MCF 10A (cell line): Measurements from ENCODE around the gene PHACTR1. TPM values are rescaled to one million over a fixed set of nuclear protein-coding genes. Genes with fewer than 3 reads are reported as not detected.

Experiments used
- BruUV-seq: library from RNA; stranded (reverse); fragments of 400-500 nt; replicated peaks from 2 replicates; lab custom pipeline; 2021; lab: Mats Ljungman, UMichigan
- CTCF ChIA-PET: fragments of 300-600 bp; sonication (Branson Sonifier 250); formaldehyde crosslinking; extraction: SDS; loops from one replicate; lab custom pipeline; 2021; ENCODE audit warnings: antibody characterized with exemption, inconsistent platforms; lab: Yijun Ruan, JAX
- POLR2A ChIA-PET: fragments of 300-600, 350-650 bp; sonication (Branson Sonifier 250); formaldehyde crosslinking; extraction: SDS; loops from one replicate; lab custom pipeline; 2020; ENCODE audit warnings: antibody characterized with exemption, inconsistent platforms; lab: Yijun Ruan, JAX
- DNase-seq: peaks from one replicate; pipeline ENCODE4 v3.0.0-alpha.2; 2018; ENCODE audit not compliant: unreplicated experiment
- H3K27ac Mint-ChIP-seq: one replicate; pipeline ENCODE4 v1.8.0; 2022; ENCODE audit warnings: mild to moderate bottlenecking, low read depth, mixed read lengths; ENCODE audit not compliant: unreplicated experiment
- H3K27me3 Mint-ChIP-seq: one replicate; pipeline ENCODE4 v1.8.0; 2022; ENCODE audit warnings: mixed read lengths; ENCODE audit not compliant: insufficient read depth, unreplicated experiment
- H3K36me3 Mint-ChIP-seq: one replicate; pipeline ENCODE4 v1.8.0; 2022; ENCODE audit warnings: mild to moderate bottlenecking, moderate library complexity, mixed read lengths; ENCODE audit not compliant: insufficient read depth, unreplicated experiment
- H3K4me1 Mint-ChIP-seq: one replicate; pipeline ENCODE4 v1.8.0; 2022; ENCODE audit warnings: mixed read lengths; ENCODE audit not compliant: insufficient read depth, unreplicated experiment
- H3K4me3 Mint-ChIP-seq: one replicate; pipeline ENCODE4 v1.8.0; 2022; ENCODE audit warnings: mild to moderate bottlenecking, moderate library complexity, mixed read lengths; ENCODE audit not compliant: unreplicated experiment
- H3K9me3 Mint-ChIP-seq: one replicate; pipeline ENCODE4 v1.8.0; 2022; ENCODE audit warnings: mixed read lengths; ENCODE audit not compliant: unreplicated experiment
- CTCF ChIP-seq: fragments of 200-600 bp; IDR thresholded peaks from one replicate; pipeline ENCODE4 v1.8.0; 2022; ENCODE audit warnings: antibody characterized with exemption, mild to moderate bottlenecking; ENCODE audit not compliant: unreplicated experiment
- intact Hi-C: fragments of 100-400 bp; cut with micrococcal nuclease; formaldehyde crosslinking; loops from 2 replicates; pipeline ENCODE4 v1.14.1; 2022
- total RNA-seq: library from RNA; stranded (reverse); gene quantifications from 2 replicates; pipeline ENCODE4 v1.2.3, GENCODE V29; 2022

PHACTR1 gene
- total RNA-seq, 1 experiment from 2014 or later, result not detected

GRCh38 chr6:12717356-12717755 lies 789 bp downstream of the PHACTR1 start:
- no peaks in the 10 kb centered on the region for H3K9me3 Mint-ChIP-seq
- no peak overlapping the region for H3K27ac Mint-ChIP-seq
- TF ChIP-seq CTCF, result no peak
- ChIA-PET POLR2A (interaction anchor here (0.8 kb wide), 1 partner anchor 12 kb away, joined by 3 read pairs; no protein-coding TSS in a partner anchor), CTCF (no interaction called here)
- H3K36me3 Mint-ChIP-seq, result no peaks in the 10 kb centered on the region
- no peak for DNase-seq
- H3K4me3 Mint-ChIP-seq, result no peak overlapping the region
- no TSS peak for BruUV-seq
- intact Hi-C loops, result no loop called here
- H3K4me1 Mint-ChIP-seq, result no peaks in the 10 kb centered on the region
- H3K27me3 Mint-ChIP-seq, result peaks cover 79% of the 10 kb centered on the region

GRCh38 chr6:12718015-12718414 lies 1.4 kb downstream of the PHACTR1 start:
- TF ChIP-seq CTCF, result no peak
- Mint-ChIP-seq H3K27ac (no peak overlapping the region), H3K4me3 (no peak overlapping the region), H3K36me3 (no peaks in the 10 kb centered on the region), H3K9me3 (no peaks in the 10 kb centered on the region), H3K27me3 (peaks cover 72% of the 10 kb centered on the region), H3K4me1 (no peaks in the 10 kb centered on the region)
- CTCF ChIA-PET, result no interaction called here
- intact Hi-C loops, result no loop called here
- BruUV-seq, result no TSS peak
- POLR2A ChIA-PET, result no interaction called here
- DNase-seq, result no peak

GRCh38 chr6:12719017-12719416 lies 2.5 kb downstream of the PHACTR1 start:
- H3K36me3 Mint-ChIP-seq, result no peaks in the 10 kb centered on the region
- ChIA-PET CTCF (no interaction called here), POLR2A (no interaction called here)
- peaks cover 63% of the 10 kb centered on the region for H3K27me3 Mint-ChIP-seq
- BruUV-seq, result no TSS peak
- TF ChIP-seq CTCF, result no peak
- intact Hi-C loops, result no loop called here
- no peaks in the 10 kb centered on the region for H3K9me3 Mint-ChIP-seq
- no peak for DNase-seq
- no peaks in the 10 kb centered on the region for H3K4me1 Mint-ChIP-seq
- H3K27ac Mint-ChIP-seq, result no peak overlapping the region
- H3K4me3 Mint-ChIP-seq, result no peak overlapping the region

GRCh38 chr6:12720310-12720709 lies 3.7 kb downstream of the PHACTR1 start:
- peaks cover 62% of the 10 kb centered on the region for H3K27me3 Mint-ChIP-seq
- no peaks in the 10 kb centered on the region for H3K4me1 Mint-ChIP-seq
- TF ChIP-seq CTCF, result no peak
- intact Hi-C loops, result no loop called here
- no peaks in the 10 kb centered on the region for H3K36me3 Mint-ChIP-seq
- no peaks in the 10 kb centered on the region for H3K9me3 Mint-ChIP-seq
- no peak for DNase-seq
- POLR2A ChIA-PET, result no interaction called here
- no peak overlapping the region for H3K4me3 Mint-ChIP-seq
- no peak overlapping the region for H3K27ac Mint-ChIP-seq
- CTCF ChIA-PET, result no interaction called here
- no TSS peak for BruUV-seq
